Measurements from ENCODE around the gene HNRNPR. TPM values are rescaled to one million over a fixed set of nuclear protein-coding genes. Genes with fewer than 3 reads are reported as not detected.

Gene HNRNPR
- total RNA-seq, 1 donor from 2014 or later: 113 TPM

- no peak overlapping the region for H3K27ac ChIP-seq (ENCODE audit: low read depth, low read length)
- peaks cover 24% of the 10 kb centered on the region for H3K4me1 ChIP-seq (ENCODE audit: insufficient read depth, low read length)
- H2AFZ ChIP-seq (ENCODE audit: low read depth, low read length): no peak overlapping the region
- Mint-ChIP-seq H3K36me3 (ENCODE audit: low read depth, unreplicated experiment) (peaks cover 9% of the 10 kb centered on the region), H3K27ac (ENCODE audit: unreplicated experiment) (no peak overlapping the region), H3K4me3 (ENCODE audit: unreplicated experiment) (no peak overlapping the region), H3K9me3 (ENCODE audit: unreplicated experiment) (peaks cover 2% of the 10 kb centered on the region), H3K27me3 (ENCODE audit: low read depth, unreplicated experiment) (peaks cover 31% of the 10 kb centered on the region), H3K4me1 (ENCODE audit: low read depth, unreplicated experiment) (peaks cover 14% of the 10 kb centered on the region)
- TF ChIP-seq EZH2 (IDR thresholded peaks at IDR 0.05; ENCODE audit: insufficient read depth, low read length): no peak
- no peak for TF ChIP-seq CTCF (IDR thresholded peaks at IDR 0.05; ENCODE audit: insufficient read depth, low read depth, low read length)
- H3K4me2 ChIP-seq (ENCODE audit: low read length): no peak overlapping the region
- no peaks in the 10 kb centered on the region for H3K27me3 ChIP-seq (ENCODE audit: insufficient read depth, low read length)
- FAIRE-seq (peak; percentile 91), DNase-seq (ENCODE audit: low read depth) (no peak)
- H3K9me3 ChIP-seq (ENCODE audit: insufficient read depth, low read depth, low read length): no peaks in the 10 kb centered on the region
- H3K4me3 ChIP-seq (ENCODE audit: insufficient read depth, low read depth, low read length): no peak overlapping the region
- no peaks in the 10 kb centered on the region for H3K79me2 ChIP-seq (ENCODE audit: insufficient read depth, low read length)
- no peaks in the 10 kb centered on the region for H4K20me1 ChIP-seq (ENCODE audit: insufficient read depth, low read length)
- peak overlapping the region; percentile 1 for H3K9ac ChIP-seq (ENCODE audit: low read length)
- no peaks in the 10 kb centered on the region for H3K36me3 ChIP-seq (ENCODE audit: insufficient read depth, low read length)
These were observed 48.2 kb upstream of the HNRNPR start for GRCh38 chr1:23392125-23392855.

DNA sequence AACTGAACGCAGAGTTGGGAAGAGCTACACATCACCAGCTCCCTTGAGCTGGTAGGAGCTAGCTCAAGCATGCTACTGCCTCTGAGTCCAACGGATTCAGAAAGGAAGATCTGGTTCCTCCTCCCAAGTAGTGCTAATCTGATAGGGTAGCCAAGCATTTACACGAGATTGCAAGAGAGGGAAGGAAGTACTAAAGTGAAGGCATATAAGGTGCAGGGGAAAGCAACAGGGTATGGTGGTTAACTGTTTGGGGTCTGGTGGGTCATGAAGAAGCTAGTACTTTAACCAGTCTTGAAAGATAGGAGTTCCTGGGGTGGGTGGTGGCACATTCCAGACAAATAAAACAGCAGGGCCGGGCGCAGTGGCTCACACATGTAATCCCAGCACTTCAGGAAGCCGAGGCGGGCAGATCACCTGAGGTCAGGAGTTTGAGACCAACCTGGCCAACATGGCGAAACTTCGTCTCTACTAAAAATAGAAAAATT, 45.8 kb upstream of the HNRNPR start:
- TF ChIP-seq EZH2 (IDR thresholded peaks at IDR 0.05; ENCODE audit: insufficient read depth, low read length) (no peak), CTCF (IDR thresholded peaks at IDR 0.05; ENCODE audit: insufficient read depth, low read depth, low read length) (no peak)
- Mint-ChIP-seq H3K36me3 (ENCODE audit: low read depth, unreplicated experiment) (peaks cover 3% of the 10 kb centered on the region), H3K4me1 (ENCODE audit: low read depth, unreplicated experiment) (peaks cover 22% of the 10 kb centered on the region), H3K27ac (ENCODE audit: unreplicated experiment) (no peak overlapping the region), H3K27me3 (ENCODE audit: low read depth, unreplicated experiment) (peaks cover 34% of the 10 kb centered on the region), H3K9me3 (ENCODE audit: unreplicated experiment) (no peaks in the 10 kb centered on the region), H3K4me3 (ENCODE audit: unreplicated experiment) (peak overlapping the region; percentile 3)
- Histone ChIP-seq H3K4me3 (ENCODE audit: insufficient read depth, low read depth, low read length) (no peak overlapping the region), H2AFZ (ENCODE audit: low read depth, low read length) (no peak overlapping the region), H3K9me3 (ENCODE audit: insufficient read depth, low read depth, low read length) (no peaks in the 10 kb centered on the region), H3K9ac (ENCODE audit: low read length) (no peak overlapping the region), H3K27me3 (ENCODE audit: insufficient read depth, low read length) (no peaks in the 10 kb centered on the region), H3K79me2 (ENCODE audit: insufficient read depth, low read length) (no peaks in the 10 kb centered on the region), H4K20me1 (ENCODE audit: insufficient read depth, low read length) (no peaks in the 10 kb centered on the region), H3K4me1 (ENCODE audit: insufficient read depth, low read length) (peaks cover 25% of the 10 kb centered on the region), H3K36me3 (ENCODE audit: insufficient read depth, low read length) (no peaks in the 10 kb centered on the region), H3K4me2 (ENCODE audit: low read length) (no peak overlapping the region), H3K27ac (ENCODE audit: low read depth, low read length) (no peak overlapping the region)
- FAIRE-seq (no peak), DNase-seq (ENCODE audit: low read depth) (no peak)

GRCh38 chr1:23387494-23387893, 43.4 kb upstream of the HNRNPR start:
- Histone ChIP-seq H3K79me2 (ENCODE audit: insufficient read depth, low read length) (no peaks in the 10 kb centered on the region), H3K4me2 (ENCODE audit: low read length) (no peak overlapping the region), H3K27ac (ENCODE audit: low read depth, low read length) (no peak overlapping the region), H3K9me3 (ENCODE audit: insufficient read depth, low read depth, low read length) (no peaks in the 10 kb centered on the region), H3K4me1 (ENCODE audit: insufficient read depth, low read length) (peaks cover 18% of the 10 kb centered on the region), H3K36me3 (ENCODE audit: insufficient read depth, low read length) (no peaks in the 10 kb centered on the region), H3K27me3 (ENCODE audit: insufficient read depth, low read length) (no peaks in the 10 kb centered on the region), H4K20me1 (ENCODE audit: insufficient read depth, low read length) (no peaks in the 10 kb centered on the region), H3K4me3 (ENCODE audit: insufficient read depth, low read depth, low read length) (no peak overlapping the region), H2AFZ (ENCODE audit: low read depth, low read length) (no peak overlapping the region), H3K9ac (ENCODE audit: low read length) (no peak overlapping the region)
- H3K9me3 Mint-ChIP-seq (ENCODE audit: unreplicated experiment): peaks cover under 1% of the 10 kb centered on the region
- peaks cover 34% of the 10 kb centered on the region for H3K27me3 Mint-ChIP-seq (ENCODE audit: low read depth, unreplicated experiment)
- peaks cover 13% of the 10 kb centered on the region for H3K4me1 Mint-ChIP-seq (ENCODE audit: low read depth, unreplicated experiment)
- TF ChIP-seq CTCF (IDR thresholded peaks at IDR 0.05; ENCODE audit: insufficient read depth, low read depth, low read length) (no peak), EZH2 (IDR thresholded peaks at IDR 0.05; ENCODE audit: insufficient read depth, low read length) (no peak)
- FAIRE-seq: no peak
- H3K4me3 Mint-ChIP-seq (ENCODE audit: unreplicated experiment): no peak overlapping the region
- H3K36me3 Mint-ChIP-seq (ENCODE audit: low read depth, unreplicated experiment): peaks cover 3% of the 10 kb centered on the region
- H3K27ac Mint-ChIP-seq (ENCODE audit: unreplicated experiment): no peak overlapping the region
- DNase-seq (ENCODE audit: low read depth): no peak
